Stimulated activated CD8-positive, alpha-beta memory T cell treated with anti-CD3 and anti-CD28 coated beads, Interleukin-4, amount 100 ng/mL, for 48 hours (primary cell): Measurements from ENCODE around the gene CEND1.

Experiments
- DNase-seq: peaks from one replicate; pipeline ENCODE4 v3.0.0-alpha.2; 2020

Gene CEND1

DNA sequence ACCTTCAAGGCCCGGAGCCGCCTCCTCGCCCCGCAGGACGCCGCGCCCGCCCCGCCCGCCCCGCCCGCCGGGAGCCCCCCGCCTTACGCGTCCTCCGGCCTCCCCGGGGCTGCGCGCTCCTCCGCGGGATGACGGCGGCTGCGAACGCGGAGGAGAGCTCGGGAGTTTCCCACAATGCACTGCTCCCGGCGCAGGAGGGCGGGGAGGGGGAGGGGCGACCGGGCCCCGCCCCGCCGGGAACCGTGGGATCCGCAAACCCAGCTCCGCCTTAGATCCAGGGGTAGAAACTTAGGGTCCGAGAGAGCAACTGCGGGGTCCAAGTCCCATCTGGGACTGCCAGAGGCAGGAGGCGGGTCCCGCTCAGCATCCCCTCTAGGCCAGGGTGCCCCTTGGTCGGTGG is at the start of gene CEND1:
Gene CEND1, minus strand, starts transcription at position 148 of the 400 bp plus-strand sequence. CDS start 1,514 bp downstream, outside the sequence.
- DNase-seq = peak; percentile 78

- no peak for DNase-seq
Measured at GRCh38 chr11:839280-839623, 49.4 kb upstream of the CEND1 start.

- no peak for DNase-seq
Measured at GRCh38 chr11:838441-839279, 48.8 kb upstream of the CEND1 start.

DNA sequence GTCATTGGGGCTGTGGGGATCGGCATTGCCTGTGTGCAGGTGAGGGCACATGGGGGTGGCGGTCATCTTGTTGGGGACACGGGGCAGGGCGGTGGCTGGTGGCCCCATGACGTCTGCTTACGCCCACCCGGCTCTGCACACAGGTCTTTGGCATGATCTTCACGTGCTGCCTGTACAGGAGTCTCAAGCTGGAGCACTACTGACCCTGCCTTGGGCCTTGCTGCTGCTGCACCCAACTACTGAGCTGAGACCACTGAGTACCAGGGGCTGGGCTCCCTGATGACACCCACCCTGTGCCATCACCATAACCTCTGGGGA is 48.1 kb upstream of the CEND1 start:
- DNase-seq = no peak

DNA sequence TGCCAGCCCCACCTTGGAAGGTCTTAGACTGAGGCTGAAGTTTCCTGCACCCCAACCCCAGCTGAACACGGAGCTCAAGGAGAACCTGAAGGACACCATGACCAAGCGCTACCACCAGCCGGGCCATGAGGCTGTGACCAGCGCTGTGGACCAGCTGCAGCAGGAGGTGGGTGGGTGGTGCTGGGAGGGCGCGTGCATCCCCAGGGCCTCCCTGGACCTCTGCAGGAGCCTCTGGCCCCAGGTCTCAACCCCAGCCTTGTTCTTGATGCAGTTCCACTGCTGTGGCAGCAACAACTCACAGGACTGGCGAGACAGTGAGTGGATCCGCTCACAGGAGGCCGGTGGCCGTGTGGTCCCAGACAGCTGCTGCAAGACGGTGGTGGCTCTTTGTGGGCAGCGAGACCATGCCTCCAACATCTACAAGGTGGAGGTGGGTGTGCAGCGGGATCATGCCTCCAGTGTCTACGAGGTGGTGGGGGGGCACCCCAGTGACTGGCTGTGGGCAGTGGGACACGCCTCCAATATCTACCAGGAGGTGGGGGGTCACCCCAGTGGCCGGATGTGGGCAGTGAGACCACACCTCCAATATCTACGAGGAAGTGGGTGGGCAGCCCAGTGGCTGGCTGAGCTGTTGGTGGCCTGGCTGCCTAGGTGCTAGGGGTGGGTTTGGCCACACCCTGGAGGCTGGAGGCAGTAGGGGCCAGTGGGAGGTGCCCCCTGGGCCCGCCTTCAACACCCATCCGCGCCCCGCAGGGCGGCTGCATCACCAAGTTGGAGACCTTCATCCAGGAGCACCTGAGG is 47.5 kb upstream of the CEND1 start:
- no peak for DNase-seq

DNA sequence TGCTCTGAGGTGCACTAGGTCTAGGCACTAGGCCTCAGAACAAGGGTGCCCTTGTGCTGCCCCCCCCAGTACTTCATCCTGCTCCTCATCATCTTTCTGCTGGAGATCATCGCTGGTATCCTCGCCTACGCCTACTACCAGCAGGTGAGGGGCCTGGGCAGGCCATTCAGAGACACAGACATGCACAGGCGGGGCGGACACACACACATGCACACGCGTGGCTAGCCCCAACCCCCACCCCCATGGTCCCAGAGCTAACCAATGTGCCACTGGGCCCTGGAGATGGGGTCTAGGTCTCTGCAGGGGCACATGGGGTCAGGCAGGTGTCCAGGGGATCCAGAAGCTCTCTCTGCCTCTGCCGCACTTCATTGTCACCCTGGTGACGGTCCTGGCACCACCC is 46.8 kb upstream of the CEND1 start:
- DNase-seq = no peak

DNA sequence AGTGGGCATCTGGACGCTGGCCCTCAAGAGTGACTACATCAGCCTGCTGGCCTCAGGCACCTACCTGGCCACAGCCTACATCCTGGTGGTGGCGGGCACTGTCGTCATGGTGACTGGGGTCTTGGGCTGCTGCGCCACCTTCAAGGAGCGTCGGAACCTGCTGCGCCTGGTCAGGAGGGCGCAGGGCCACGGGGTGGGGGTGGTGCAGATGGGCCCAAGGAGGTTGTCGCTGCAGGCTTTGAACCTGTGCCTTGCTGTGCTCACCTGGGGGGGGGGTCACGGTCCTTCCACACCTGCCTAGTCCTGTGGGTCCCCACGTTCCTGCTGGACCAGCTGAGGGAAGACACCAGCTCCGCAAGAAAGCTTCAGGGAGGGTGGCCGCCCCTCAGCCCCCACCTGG is 46.4 kb upstream of the CEND1 start:
- DNase-seq = no peak

GRCh38 chr11:834371-835316 is 44.8 kb upstream of the CEND1 start:
- DNase-seq = no peak

GRCh38 chr11:833849-834311 is 44.0 kb upstream of the CEND1 start:
- DNase-seq = no peak

DNA sequence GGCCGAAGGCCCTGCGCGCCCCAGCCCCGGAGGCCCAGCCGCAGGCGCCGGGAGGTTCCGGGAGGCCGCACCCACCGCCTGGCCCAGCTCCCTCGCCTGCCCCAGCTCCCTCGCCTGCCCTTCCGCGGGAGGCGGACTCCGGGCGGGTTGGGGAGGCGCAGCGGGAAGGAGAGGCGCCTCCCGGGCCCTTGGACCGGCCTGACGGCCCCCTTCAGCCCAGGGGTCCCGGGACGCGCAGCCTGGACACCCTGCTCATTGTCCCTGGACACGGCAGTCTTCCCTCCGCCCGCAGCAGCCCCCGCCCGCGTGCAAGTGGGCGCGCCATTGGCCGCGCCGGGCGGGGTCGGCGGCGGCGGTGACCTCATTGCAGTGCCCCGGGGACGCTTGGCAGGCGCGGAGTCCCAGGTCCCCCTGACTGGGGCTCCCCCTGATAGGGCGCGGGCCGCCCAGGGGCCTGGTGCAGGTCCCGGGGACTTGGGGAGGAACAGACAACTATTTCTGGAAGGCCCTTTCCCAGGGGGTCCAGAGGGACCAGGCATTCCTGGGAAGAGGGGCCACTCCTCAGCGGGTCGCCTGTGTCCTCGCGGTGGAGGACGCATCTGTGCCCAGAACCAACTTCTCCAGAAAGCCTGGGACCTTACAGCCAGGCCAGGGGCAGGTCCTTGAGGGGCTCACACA is 43.4 kb upstream of the CEND1 start:
- DNase-seq = peak; percentile 62

GRCh38 chr11:832529-833113 is 42.7 kb upstream of the CEND1 start, which contains the start of gene CD151:
Gene CD151 (plus strand): TSS chr11:832952. CDS start chr11:836070, 3,118 bp downstream.
- peak; percentile 71 for DNase-seq

GRCh38 chr11:831961-832528 is 42.2 kb upstream of the CEND1 start:
- DNase-seq = no peak

DNA sequence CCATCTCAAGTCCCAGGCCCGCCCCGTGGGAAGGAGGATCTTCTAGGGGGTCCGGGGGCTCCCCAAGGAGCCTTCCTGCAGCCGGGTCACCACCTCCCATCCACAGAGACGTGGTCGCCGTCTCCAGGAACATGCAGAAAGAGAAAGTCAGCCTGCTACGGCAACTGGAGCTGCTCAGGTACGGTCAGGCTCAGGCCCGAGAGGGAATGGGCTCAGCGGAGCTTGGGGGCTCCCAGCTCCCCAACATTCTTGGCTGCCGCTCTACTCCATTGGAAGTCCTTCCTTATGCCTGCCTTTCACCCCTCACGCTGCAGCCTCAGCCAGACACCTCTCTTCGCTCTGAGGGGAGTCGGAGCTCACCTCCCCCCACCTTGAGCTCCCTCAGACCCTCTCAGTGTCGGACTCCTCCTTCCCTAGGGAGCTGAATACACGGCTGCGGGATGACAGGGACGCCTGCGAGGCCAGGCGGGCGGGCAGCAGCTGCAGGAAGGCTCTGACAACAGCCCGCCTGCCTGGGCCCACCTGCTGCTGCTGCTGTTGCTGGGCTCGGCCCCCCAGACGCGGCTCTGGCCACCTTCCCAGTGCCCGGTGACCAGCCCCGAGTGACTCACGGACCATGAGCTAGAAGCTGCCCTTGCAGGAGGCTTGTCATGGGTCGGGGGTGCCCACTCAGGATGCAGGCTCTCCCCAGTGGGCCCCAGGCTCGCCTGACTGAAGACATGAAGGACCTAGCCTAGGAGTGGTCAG is 41.4 kb upstream of the CEND1 start:
- DNase-seq = no peak

DNA sequence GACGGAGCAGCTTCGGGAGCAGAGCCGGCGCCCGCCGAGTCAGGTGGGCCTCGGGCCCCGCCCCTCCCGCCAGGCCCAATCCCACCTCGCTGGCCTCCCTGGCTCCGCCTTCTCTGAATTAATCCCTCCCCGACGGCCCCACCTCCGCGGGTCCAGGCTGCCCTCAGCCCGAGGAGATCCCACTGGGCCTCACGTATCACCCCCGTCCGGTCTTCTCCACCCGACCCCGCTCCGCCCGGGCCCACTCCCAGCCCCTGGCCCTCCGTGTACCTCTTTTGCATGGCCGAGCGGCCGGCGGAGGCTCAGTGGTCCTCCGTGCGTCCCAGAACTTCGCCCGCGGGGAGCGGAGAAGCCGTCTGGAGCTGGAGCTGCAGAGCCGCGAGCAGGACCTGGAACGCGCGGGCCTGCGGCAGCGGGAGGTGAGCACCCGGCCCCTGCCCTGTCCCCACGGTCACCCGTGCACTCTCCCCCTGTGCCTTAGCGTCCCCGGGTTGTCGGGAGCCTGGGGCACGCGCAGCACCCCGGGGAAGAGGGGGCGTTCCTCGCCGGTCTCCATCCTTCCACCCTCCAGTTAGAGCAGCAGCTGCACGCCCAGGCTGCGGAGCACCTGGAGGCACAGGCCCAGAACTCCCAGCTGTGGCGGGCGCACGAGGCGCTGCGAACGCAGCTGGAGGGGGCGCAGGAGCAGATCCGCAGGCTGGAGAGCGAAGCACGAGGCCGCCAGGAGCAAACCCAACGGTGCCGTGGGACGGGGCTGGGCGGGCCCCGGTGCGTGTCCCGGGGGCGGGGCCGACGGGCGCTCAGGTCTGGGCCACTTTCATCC is 40.6 kb upstream of the CEND1 start:
- DNase-seq = peak; percentile 84

GRCh38 chr11:829847-830294 is 40.0 kb upstream of the CEND1 start:
- DNase-seq = no peak

- DNase-seq = no peak
Measured at GRCh38 chr11:829176-829846, 39.4 kb upstream of the CEND1 start.

GRCh38 chr11:828506-829175 is 38.8 kb upstream of the CEND1 start:
- no peak for DNase-seq

- no peak for DNase-seq
Measured at GRCh38 chr11:827897-828192, 38.0 kb upstream of the CEND1 start, which contains the start of gene CRACR2B. Gene CRACR2B (plus strand): TSS chr11:827919. CDS start chr11:828608, 689 bp downstream.
